ENCODE results near the gene CCDC186. TPM values are rescaled to one million over a fixed set of nuclear protein-coding genes. Genes with fewer than 3 reads are reported as not detected.

The CCDC186 gene
- total and polyA plus RNA-seq, 2 donors (not counting 1 experiment from before 2014, with no cell fraction given), result 13.0 to 15.7 TPM

GRCh38 chr10:114220281-114220680 lies 46.3 kb upstream of the CCDC186 start:
- Histone ChIP-seq H3K9ac (ENCODE audit: insufficient read depth, low read length) (no peak overlapping the region), H4K20me1 (ENCODE audit: control insufficient read depth, extremely low read depth, insufficient read depth, low read length) (no peaks in the 10 kb centered on the region), H3K36me3 (ENCODE audit: control insufficient read depth, insufficient read depth, low read length) (no peaks in the 10 kb centered on the region), H3K79me2 (ENCODE audit: control insufficient read depth, insufficient read depth, low read length) (no peaks in the 10 kb centered on the region), H3K9me3 (ENCODE audit: control insufficient read depth, insufficient read depth, low read depth, low read length) (no peaks in the 10 kb centered on the region), H3K27ac (ENCODE audit: insufficient read depth, low read length) (no peak overlapping the region), H3K4me1 (ENCODE audit: control insufficient read depth, extremely low read depth, insufficient read depth, low read length) (no peaks in the 10 kb centered on the region), H2AFZ (ENCODE audit: low read length) (no peak overlapping the region), H3K27me3 (ENCODE audit: control insufficient read depth, insufficient read depth, low read length) (no peaks in the 10 kb centered on the region), H3K4me3 (replicated peaks in 1 of 4; ENCODE audit: control extremely low read depth in 1 of 4, insufficient read depth in 1 of 4, low read depth in 3 of 4, low read length in 4 of 4) (no peak overlapping the region), H3K4me2 (ENCODE audit: extremely low read depth, insufficient read depth, low read length) (no peak overlapping the region)
- no peak for DNase-seq (ENCODE audit: low read depth in 2 of 2)
- TF ChIP-seq CTCF (conservative IDR thresholded peaks at IDR 0.05 in 1 of 2, IDR thresholded peaks at IDR 0.05 in 1 of 2; ENCODE audit: low read depth in 1 of 2, low read length in 2 of 2), result no peak
- TF ChIP-seq EZH2 (IDR thresholded peaks at IDR 0.05; ENCODE audit: low read length, missing control alignments), result no peak

- H3K36me3 ChIP-seq (ENCODE audit: control insufficient read depth, insufficient read depth, low read length), result no peaks in the 10 kb centered on the region
- H3K79me2 ChIP-seq (ENCODE audit: control insufficient read depth, insufficient read depth, low read length), result no peaks in the 10 kb centered on the region
- no peak for TF ChIP-seq EZH2 (IDR thresholded peaks at IDR 0.05; ENCODE audit: low read length, missing control alignments)
- TF ChIP-seq CTCF (conservative IDR thresholded peaks at IDR 0.05 in 1 of 2, IDR thresholded peaks at IDR 0.05 in 1 of 2; ENCODE audit: low read depth in 1 of 2, low read length in 2 of 2), result no peak
- no peaks in the 10 kb centered on the region for H4K20me1 ChIP-seq (ENCODE audit: control insufficient read depth, extremely low read depth, insufficient read depth, low read length)
- no peaks in the 10 kb centered on the region for H3K27me3 ChIP-seq (ENCODE audit: control insufficient read depth, insufficient read depth, low read length)
- H3K4me3 ChIP-seq (replicated peaks in 1 of 4; ENCODE audit: control extremely low read depth in 1 of 4, insufficient read depth in 1 of 4, low read depth in 3 of 4, low read length in 4 of 4), result no peak overlapping the region
- H2AFZ ChIP-seq (ENCODE audit: low read length), result no peak overlapping the region
- H3K4me2 ChIP-seq (ENCODE audit: extremely low read depth, insufficient read depth, low read length), result no peak overlapping the region
- H3K27ac ChIP-seq (ENCODE audit: insufficient read depth, low read length), result no peak overlapping the region
- DNase-seq (ENCODE audit: low read depth in 2 of 2), result no peak
- H3K9me3 ChIP-seq (ENCODE audit: control insufficient read depth, insufficient read depth, low read depth, low read length), result no peaks in the 10 kb centered on the region
- H3K9ac ChIP-seq (ENCODE audit: insufficient read depth, low read length), result no peak overlapping the region
- H3K4me1 ChIP-seq (ENCODE audit: control insufficient read depth, extremely low read depth, insufficient read depth, low read length), result no peaks in the 10 kb centered on the region
Measured at GRCh38 chr10:114215033-114215432, 41.0 kb upstream of the CCDC186 start.

- H3K79me2 ChIP-seq (ENCODE audit: control insufficient read depth, insufficient read depth, low read length), result no peaks in the 10 kb centered on the region
- H2AFZ ChIP-seq (ENCODE audit: low read length), result no peak overlapping the region
- H3K9me3 ChIP-seq (ENCODE audit: control insufficient read depth, insufficient read depth, low read depth, low read length), result no peaks in the 10 kb centered on the region
- no peak for TF ChIP-seq EZH2 (IDR thresholded peaks at IDR 0.05; ENCODE audit: low read length, missing control alignments)
- no peak for TF ChIP-seq CTCF (conservative IDR thresholded peaks at IDR 0.05 in 1 of 2, IDR thresholded peaks at IDR 0.05 in 1 of 2; ENCODE audit: low read depth in 1 of 2, low read length in 2 of 2)
- H3K9ac ChIP-seq (ENCODE audit: insufficient read depth, low read length), result no peak overlapping the region
- H3K27me3 ChIP-seq (ENCODE audit: control insufficient read depth, insufficient read depth, low read length), result no peaks in the 10 kb centered on the region
- H3K27ac ChIP-seq (ENCODE audit: insufficient read depth, low read length), result no peak overlapping the region
- H3K4me1 ChIP-seq (ENCODE audit: control insufficient read depth, extremely low read depth, insufficient read depth, low read length), result no peaks in the 10 kb centered on the region
- H3K36me3 ChIP-seq (ENCODE audit: control insufficient read depth, insufficient read depth, low read length), result no peaks in the 10 kb centered on the region
- DNase-seq (ENCODE audit: low read depth in 2 of 2), result no peak
- no peak overlapping the region for H3K4me3 ChIP-seq (replicated peaks in 1 of 4; ENCODE audit: control extremely low read depth in 1 of 4, insufficient read depth in 1 of 4, low read depth in 3 of 4, low read length in 4 of 4)
- H3K4me2 ChIP-seq (ENCODE audit: extremely low read depth, insufficient read depth, low read length), result no peak overlapping the region
- H4K20me1 ChIP-seq (ENCODE audit: control insufficient read depth, extremely low read depth, insufficient read depth, low read length), result no peaks in the 10 kb centered on the region
Measured at GRCh38 chr10:114212153-114212552, 38.1 kb upstream of the CCDC186 start.

All from fibroblast of lung (primary cell).